Natural killer cell treated with Interleukin-12 subunit alpha and Interleukin-12 subunit beta and Interleukin-15 and Interleukin-18, amount 100 ng/mL, for 72 hours (primary cell): ENCODE data around the gene FBN1. TPM values are rescaled to one million over a fixed set of nuclear protein-coding genes. Genes with fewer than 3 reads are reported as not detected.

Source experiments
- ATAC-seq, 2 donors: fragments of 150-1000 bp; cut with Tn5 transposase in 1 of 2; sonication (Bioruptor Pico), chemical (Tn5 transposase) in 1 of 2; 2 replicates each; pipeline ENCODE4 v1.10.0; 2021
- DNase-seq: peaks from one replicate; pipeline ENCODE4 v3.0.0; 2022; ENCODE audit warnings: low spot score
- H3K27ac Mint-ChIP-seq, 2 donors: 1 replicate in 1 of 2; 2 replicates in 1 of 2; pipeline ENCODE4 v1.8.0; 2022; ENCODE audit warnings: mixed read lengths in 2 of 2, mild to moderate bottlenecking in 1 of 2, moderate library complexity in 1 of 2
- H3K27me3 Mint-ChIP-seq, 2 donors: 1 replicate in 1 of 2; 2 replicates in 1 of 2; pipeline ENCODE4 v1.8.0; 2022; ENCODE audit warnings: mixed read lengths in 2 of 2
- H3K36me3 Mint-ChIP-seq: one replicate; pipeline ENCODE4 v1.8.0; 2022; ENCODE audit warnings: mixed read lengths
- H3K4me1 Mint-ChIP-seq, 2 donors: 1 replicate in 1 of 2; 2 replicates in 1 of 2; pipeline ENCODE4 v1.8.0; 2022; ENCODE audit warnings: low read depth in 2 of 2, mixed read lengths in 2 of 2, mild to moderate bottlenecking in 1 of 2
- H3K4me3 Mint-ChIP-seq: one replicate; pipeline ENCODE4 v1.8.0; 2022; ENCODE audit warnings: mixed read lengths
- H3K9me3 Mint-ChIP-seq: 2 replicates; pipeline ENCODE4 v1.8.0; 2022; ENCODE audit warnings: mixed read lengths
- total RNA-seq, 2 donors: library from RNA; stranded (reverse); gene quantifications; one replicate each; pipeline ENCODE4 v1.2.3, GENCODE V29; 2022

Gene FBN1
- under 1 TPM; 0.29 to 0.59 TPM for total RNA-seq

GRCh38 chr15:48645558-48646330 lies at the start of gene FBN1:
TSS of gene FBN1 (minus strand) at chr15:48645709. CDS start at chr15:48644769, 940 bp downstream.
- no peaks in the 10 kb centered on the region for H3K36me3 Mint-ChIP-seq
- DNase-seq: no peak
- H3K9me3 Mint-ChIP-seq: no peaks in the 10 kb centered on the region
- no peak within 1 kb of the TSS for H3K27ac Mint-ChIP-seq
- ATAC-seq: peak; percentile 55 to 72
- peak within 1 kb of the TSS; percentile 44 for H3K4me3 Mint-ChIP-seq
- no peaks in the 10 kb centered on the region for H3K4me1 Mint-ChIP-seq
- H3K27me3 Mint-ChIP-seq: peaks cover 28 to 41% of the 10 kb centered on the region in 2 donors

GRCh38 chr15:48693484-48693883 lies 48.0 kb upstream of the FBN1 start:
- Mint-ChIP-seq H3K4me1 (no peaks in the 10 kb centered on the region), H3K27ac (no peak overlapping the region)
- ATAC-seq: no peak

GRCh38 chr15:48688493-48688892 lies 43.0 kb upstream of the FBN1 start:
- DNase-seq: no peak
- no peaks in the 10 kb centered on the region for H3K4me1 Mint-ChIP-seq
- H3K36me3 Mint-ChIP-seq: peaks cover 8% of the 10 kb centered on the region

More at GRCh38 chr15:48693484-48693883, 48.0 kb upstream of the FBN1 start:
- no peak overlapping the region for H3K4me3 Mint-ChIP-seq
- no peaks in the 10 kb centered on the region for H3K36me3 Mint-ChIP-seq
- H3K9me3 Mint-ChIP-seq: no peaks in the 10 kb centered on the region
- peaks cover 0 to 7% of the 10 kb centered on the region in 2 donors for H3K27me3 Mint-ChIP-seq
- DNase-seq: no peak

GRCh38 chr15:48683991-48684765 lies 38.7 kb upstream of the FBN1 start:
- Mint-ChIP-seq H3K4me3 (no peak overlapping the region), H3K36me3 (peaks cover 8% of the 10 kb centered on the region), H3K27me3 (peaks cover 0 to 3% of the 10 kb centered on the region in 2 donors), H3K27ac (no peak overlapping the region), H3K4me1 (no peaks in the 10 kb centered on the region), H3K9me3 (peaks cover 7% of the 10 kb centered on the region)
- ATAC-seq (no peak), DNase-seq (no peak)

More at GRCh38 chr15:48688493-48688892, 43.0 kb upstream of the FBN1 start:
- H3K27me3 Mint-ChIP-seq: peaks cover 0 to 7% of the 10 kb centered on the region in 2 donors
- no peak for ATAC-seq
- no peak overlapping the region for H3K4me3 Mint-ChIP-seq
- H3K9me3 Mint-ChIP-seq: peaks cover 7% of the 10 kb centered on the region
- H3K27ac Mint-ChIP-seq: no peak overlapping the region

GRCh38 chr15:48682942-48683651 lies 37.6 kb upstream of the FBN1 start:
- Mint-ChIP-seq H3K9me3 (peaks cover 4% of the 10 kb centered on the region), H3K27me3 (peaks cover 0 to 5% of the 10 kb centered on the region in 2 donors), H3K4me3 (no peak overlapping the region), H3K27ac (no peak overlapping the region), H3K36me3 (peaks cover 8% of the 10 kb centered on the region), H3K4me1 (no peaks in the 10 kb centered on the region)
- ATAC-seq (no peak), DNase-seq (no peak)

- no peak for DNase-seq
- H3K27ac Mint-ChIP-seq: no peak overlapping the region
- no peak overlapping the region for H3K4me3 Mint-ChIP-seq
- peaks cover 4% of the 10 kb centered on the region for H3K36me3 Mint-ChIP-seq
- H3K9me3 Mint-ChIP-seq: peaks cover 3% of the 10 kb centered on the region
- H3K4me1 Mint-ChIP-seq: no peaks in the 10 kb centered on the region
- ATAC-seq: no peak
- peaks cover 0 to 2% of the 10 kb centered on the region in 2 donors for H3K27me3 Mint-ChIP-seq
These were observed 35.8 kb upstream of the FBN1 start for GRCh38 chr15:48681353-48681752.

- DNase-seq (no peak), ATAC-seq (no peak)
- H3K9me3 Mint-ChIP-seq: peaks cover 3% of the 10 kb centered on the region
- H3K36me3 Mint-ChIP-seq: peaks cover 4% of the 10 kb centered on the region
- H3K4me3 Mint-ChIP-seq: no peak overlapping the region
- peaks cover 0 to 2% of the 10 kb centered on the region in 2 donors for H3K27me3 Mint-ChIP-seq
- H3K27ac Mint-ChIP-seq: no peak overlapping the region
- H3K4me1 Mint-ChIP-seq: no peaks in the 10 kb centered on the region
These were observed 35.3 kb upstream of the FBN1 start for GRCh38 chr15:48680841-48681240.

- Mint-ChIP-seq H3K36me3 (peaks cover 4% of the 10 kb centered on the region), H3K4me3 (no peak overlapping the region), H3K27ac (no peak overlapping the region), H3K9me3 (peaks cover 3% of the 10 kb centered on the region), H3K27me3 (peaks cover 0 to 2% of the 10 kb centered on the region in 2 donors), H3K4me1 (no peaks in the 10 kb centered on the region)
- ATAC-seq: no peak
- DNase-seq: no peak
These were observed 34.4 kb upstream of the FBN1 start for GRCh38 chr15:48679952-48680351.

- DNase-seq (no peak), ATAC-seq (no peak)
- Mint-ChIP-seq H3K27me3 (peaks cover 0 to 2% of the 10 kb centered on the region in 2 donors), H3K4me3 (no peak overlapping the region), H3K4me1 (no peaks in the 10 kb centered on the region), H3K36me3 (no peaks in the 10 kb centered on the region), H3K27ac (no peak overlapping the region), H3K9me3 (no peaks in the 10 kb centered on the region)
These were observed 33.3 kb upstream of the FBN1 start for GRCh38 chr15:48678851-48679250.

GRCh38 chr15:48677821-48678220 lies 32.3 kb upstream of the FBN1 start:
- no peak for ATAC-seq
- Mint-ChIP-seq H3K9me3 (no peaks in the 10 kb centered on the region), H3K27ac (no peak overlapping the region), H3K36me3 (no peaks in the 10 kb centered on the region), H3K4me1 (no peaks in the 10 kb centered on the region), H3K4me3 (no peak overlapping the region), H3K27me3 (peaks cover 0 to 3% of the 10 kb centered on the region in 2 donors)
- no peak for DNase-seq

GRCh38 chr15:48675436-48675835 lies 29.9 kb upstream of the FBN1 start:
- Mint-ChIP-seq H3K27ac (no peak overlapping the region), H3K27me3 (peaks cover 0 to 7% of the 10 kb centered on the region in 2 donors), H3K4me1 (no peaks in the 10 kb centered on the region), H3K9me3 (no peaks in the 10 kb centered on the region), H3K4me3 (no peak overlapping the region), H3K36me3 (no peaks in the 10 kb centered on the region)
- ATAC-seq (no peak), DNase-seq (no peak)

- H3K9me3 Mint-ChIP-seq: no peaks in the 10 kb centered on the region
- H3K4me3 Mint-ChIP-seq: no peak overlapping the region
- H3K4me1 Mint-ChIP-seq: no peaks in the 10 kb centered on the region
- no peak for ATAC-seq
- no peak for DNase-seq
- H3K27ac Mint-ChIP-seq: no peak overlapping the region
- H3K36me3 Mint-ChIP-seq: no peaks in the 10 kb centered on the region
- H3K27me3 Mint-ChIP-seq: peaks cover 0 to 7% of the 10 kb centered on the region in 2 donors
These were observed 29.4 kb upstream of the FBN1 start for GRCh38 chr15:48674876-48675275.

- Mint-ChIP-seq H3K4me3 (no peak overlapping the region), H3K4me1 (no peaks in the 10 kb centered on the region), H3K27ac (no peak overlapping the region), H3K27me3 (peaks cover 0 to 5% of the 10 kb centered on the region in 2 donors), H3K9me3 (no peaks in the 10 kb centered on the region), H3K36me3 (no peaks in the 10 kb centered on the region)
- ATAC-seq (no peak), DNase-seq (no peak)
These were observed 26.7 kb upstream of the FBN1 start for GRCh38 chr15:48672206-48672605.
